ENCODE results near the gene SLCO4A1. TPM values are rescaled to one million over a fixed set of nuclear protein-coding genes. Genes with fewer than 3 reads are reported as not detected.

Gene SLCO4A1
- polyA plus RNA-seq, 1 experiment = 0.09 TPM

- POLR2A ChIA-PET = no interaction called here
- DNase-seq (ENCODE audit: low read depth, low spot score) = no peak
Measured at GRCh38 chr20:62674370-62674769, 32.1 kb downstream of the SLCO4A1 start.

GRCh38 chr20:62675156-62675876 lies 33.0 kb downstream of the SLCO4A1 start:
- POLR2A ChIA-PET = no interaction called here
- H3K9me3 ChIP-seq (ENCODE audit: control insufficient read depth, insufficient read depth, low read length) = peaks cover 9% of the 10 kb centered on the region
- no peak overlapping the region for H3K4me3 ChIP-seq (ENCODE audit: low read depth, low read length)
- DNase-seq (ENCODE audit: low read depth, low spot score) = no peak
- H3K27me3 ChIP-seq (ENCODE audit: control insufficient read depth, insufficient read depth, low read length) = peaks cover 27% of the 10 kb centered on the region
- H3K27ac ChIP-seq (ENCODE audit: low read depth, low read length) = no peak overlapping the region
- CTCF ChIA-PET = interaction anchor here (1.4 to 2.1 kb wide), 2 partner anchors 13 to 134 kb away, joined by 3 to 8 read pairs; no protein-coding TSS in a partner anchor
- TF ChIP-seq, protein P1, sequence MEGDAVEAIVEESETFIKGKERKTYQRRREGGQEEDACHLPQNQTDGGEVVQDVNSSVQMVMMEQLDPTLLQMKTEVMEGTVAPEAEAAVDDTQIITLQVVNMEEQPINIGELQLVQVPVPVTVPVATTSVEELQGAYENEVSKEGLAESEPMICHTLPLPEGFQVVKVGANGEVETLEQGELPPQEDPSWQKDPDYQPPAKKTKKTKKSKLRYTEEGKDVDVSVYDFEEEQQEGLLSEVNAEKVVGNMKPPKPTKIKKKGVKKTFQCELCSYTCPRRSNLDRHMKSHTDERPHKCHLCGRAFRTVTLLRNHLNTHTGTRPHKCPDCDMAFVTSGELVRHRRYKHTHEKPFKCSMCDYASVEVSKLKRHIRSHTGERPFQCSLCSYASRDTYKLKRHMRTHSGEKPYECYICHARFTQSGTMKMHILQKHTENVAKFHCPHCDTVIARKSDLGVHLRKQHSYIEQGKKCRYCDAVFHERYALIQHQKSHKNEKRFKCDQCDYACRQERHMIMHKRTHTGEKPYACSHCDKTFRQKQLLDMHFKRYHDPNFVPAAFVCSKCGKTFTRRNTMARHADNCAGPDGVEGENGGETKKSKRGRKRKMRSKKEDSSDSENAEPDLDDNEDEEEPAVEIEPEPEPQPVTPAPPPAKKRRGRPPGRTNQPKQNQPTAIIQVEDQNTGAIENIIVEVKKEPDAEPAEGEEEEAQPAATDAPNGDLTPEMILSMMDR (IDR thresholded peaks at IDR 0.05; ENCODE audit: low read depth, low read length) = no peak

More at GRCh38 chr20:62674370-62674769, 32.1 kb downstream of the SLCO4A1 start:
- H3K27me3 ChIP-seq (ENCODE audit: control insufficient read depth, insufficient read depth, low read length) = peaks cover 24% of the 10 kb centered on the region
- CTCF ChIA-PET = interaction anchor here (1.3 to 2.1 kb wide), 3 partner anchors 14 to 135 kb away, joined by 3 to 8 read pairs (median 7); no protein-coding TSS in a partner anchor
- TF ChIP-seq, protein P1 (IDR thresholded peaks at IDR 0.05; ENCODE audit: low read depth, low read length) = no peak
- no peak overlapping the region for H3K4me3 ChIP-seq (ENCODE audit: low read depth, low read length)
- H3K9me3 ChIP-seq (ENCODE audit: control insufficient read depth, insufficient read depth, low read length) = peaks cover 3% of the 10 kb centered on the region; the same call in 1 of the 2 replicates
- no peak overlapping the region for H3K27ac ChIP-seq (ENCODE audit: low read depth, low read length)

DNA sequence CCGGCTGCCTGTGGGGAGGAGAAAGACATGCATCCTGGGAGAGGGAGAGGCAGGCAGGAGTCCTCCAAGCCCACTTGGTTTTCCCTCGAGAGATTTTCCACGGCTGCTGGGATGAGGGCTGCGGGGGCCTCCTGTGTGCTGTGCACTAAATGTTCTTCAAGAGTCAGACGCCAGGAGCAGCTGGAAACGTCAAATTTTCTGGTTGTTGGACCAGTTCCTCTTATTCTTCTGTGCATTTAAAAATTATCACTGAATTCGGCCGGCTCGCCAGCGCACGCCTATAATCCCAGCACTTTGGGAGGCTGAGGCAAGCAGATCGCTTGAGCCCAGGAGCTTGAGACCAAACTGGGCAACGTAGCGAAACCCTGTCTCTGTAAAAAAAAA lies 33.6 kb downstream of the SLCO4A1 start:
- POLR2A ChIA-PET = no interaction called here

DNA sequence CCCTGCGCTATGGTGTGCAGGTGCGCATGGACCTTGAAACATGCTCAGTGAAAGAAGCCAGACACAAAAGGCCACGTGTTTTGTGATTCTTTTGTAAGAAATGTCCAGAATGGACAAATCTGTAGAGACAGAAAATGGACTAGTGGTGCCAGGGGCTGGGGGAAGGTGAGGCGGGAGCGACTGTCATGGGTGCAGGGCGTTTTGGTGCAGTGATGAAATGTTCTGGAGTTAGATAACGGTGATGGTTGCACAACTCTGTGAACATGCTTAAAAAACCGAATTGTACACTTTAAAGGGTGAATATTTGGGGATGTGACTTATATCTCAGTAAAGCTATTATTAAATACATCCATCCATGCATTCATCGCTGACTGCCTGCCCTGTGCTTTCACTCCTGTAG lies 34.7 kb downstream of the SLCO4A1 start:
- Histone ChIP-seq H3K27ac (ENCODE audit: low read depth, low read length) (no peak overlapping the region), H3K27me3 (ENCODE audit: control insufficient read depth, insufficient read depth, low read length) (peaks cover 37% of the 10 kb centered on the region), H3K4me3 (ENCODE audit: low read depth, low read length) (no peak overlapping the region), H3K9me3 (ENCODE audit: control insufficient read depth, insufficient read depth, low read length) (peaks cover 9% of the 10 kb centered on the region)
- no peak for DNase-seq (ENCODE audit: low read depth, low spot score)
- POLR2A ChIA-PET = no interaction called here
- CTCF ChIA-PET = no interaction called here
- TF ChIP-seq, protein P1 (IDR thresholded peaks at IDR 0.05; ENCODE audit: low read depth, low read length) = no peak

More for the DNA sequence above, 33.6 kb downstream of the SLCO4A1 start:
- H3K27ac ChIP-seq (ENCODE audit: low read depth, low read length) = no peak overlapping the region
- no peak overlapping the region for H3K4me3 ChIP-seq (ENCODE audit: low read depth, low read length)
- peaks cover 31% of the 10 kb centered on the region for H3K27me3 ChIP-seq (ENCODE audit: control insufficient read depth, insufficient read depth, low read length)
- no peak for DNase-seq (ENCODE audit: low read depth, low spot score)
- TF ChIP-seq, protein P1 (IDR thresholded peaks at IDR 0.05; ENCODE audit: low read depth, low read length) = no peak
- CTCF ChIA-PET = no interaction called here
- peaks cover 9% of the 10 kb centered on the region for H3K9me3 ChIP-seq (ENCODE audit: control insufficient read depth, insufficient read depth, low read length)

DNA sequence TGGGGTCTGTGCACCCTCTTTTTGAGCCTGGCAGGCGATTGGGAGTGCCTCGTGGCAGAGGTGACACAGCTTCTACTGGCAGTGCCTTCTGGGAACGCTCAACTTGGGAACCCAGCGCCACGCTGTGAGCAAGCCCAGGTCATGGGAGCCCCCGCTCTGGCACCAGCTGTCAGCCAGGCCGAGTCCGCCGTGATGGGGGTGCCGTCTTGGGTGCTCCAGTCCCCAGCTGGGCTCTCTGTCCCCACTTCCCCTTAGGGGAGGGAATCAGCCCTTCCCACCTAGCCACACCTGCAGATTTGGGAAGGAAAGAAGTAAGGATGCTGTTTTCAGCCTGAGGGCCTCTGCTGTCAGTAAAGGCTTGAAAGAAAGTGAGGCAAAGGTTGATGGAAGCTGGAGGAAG lies 35.4 kb downstream of the SLCO4A1 start:
- Histone ChIP-seq H3K27ac (ENCODE audit: low read depth, low read length) (no peak overlapping the region), H3K9me3 (ENCODE audit: control insufficient read depth, insufficient read depth, low read length) (peaks cover 9% of the 10 kb centered on the region), H3K27me3 (ENCODE audit: control insufficient read depth, insufficient read depth, low read length) (peaks cover 40% of the 10 kb centered on the region), H3K4me3 (ENCODE audit: low read depth, low read length) (no peak overlapping the region)
- DNase-seq (ENCODE audit: low read depth, low spot score) = no peak
- ChIA-PET CTCF (no interaction called here), POLR2A (interaction anchor here (1.0 kb wide), 1 partner anchor 41 kb away, joined by 3 read pairs; no protein-coding TSS in a partner anchor)
- TF ChIP-seq, protein P1 (IDR thresholded peaks at IDR 0.05; ENCODE audit: low read depth, low read length) = no peak

Measured in AG04450 (cell line).